GM18870 (cell line): ENCODE results near the gene HDGF.

Source experiments
- ATAC-seq: cut with Tn5 transposase; IDR thresholded peaks from one replicate; pipeline ENCODE4 v1.9.1; 2021; ENCODE audit warnings: moderate library complexity; ENCODE audit not compliant: unreplicated experiment

The HDGF gene

GRCh38 chr1:156751451-156751756 is at the start of gene HDGF:
HDGF (minus strand) TSS chr1:156751675; CDS start chr1:156751429, 246 bp downstream.
- ATAC-seq, result no peak

GRCh38 chr1:156797212-156797871 is 45.9 kb upstream of the HDGF start:
- no peak for ATAC-seq

DNA sequence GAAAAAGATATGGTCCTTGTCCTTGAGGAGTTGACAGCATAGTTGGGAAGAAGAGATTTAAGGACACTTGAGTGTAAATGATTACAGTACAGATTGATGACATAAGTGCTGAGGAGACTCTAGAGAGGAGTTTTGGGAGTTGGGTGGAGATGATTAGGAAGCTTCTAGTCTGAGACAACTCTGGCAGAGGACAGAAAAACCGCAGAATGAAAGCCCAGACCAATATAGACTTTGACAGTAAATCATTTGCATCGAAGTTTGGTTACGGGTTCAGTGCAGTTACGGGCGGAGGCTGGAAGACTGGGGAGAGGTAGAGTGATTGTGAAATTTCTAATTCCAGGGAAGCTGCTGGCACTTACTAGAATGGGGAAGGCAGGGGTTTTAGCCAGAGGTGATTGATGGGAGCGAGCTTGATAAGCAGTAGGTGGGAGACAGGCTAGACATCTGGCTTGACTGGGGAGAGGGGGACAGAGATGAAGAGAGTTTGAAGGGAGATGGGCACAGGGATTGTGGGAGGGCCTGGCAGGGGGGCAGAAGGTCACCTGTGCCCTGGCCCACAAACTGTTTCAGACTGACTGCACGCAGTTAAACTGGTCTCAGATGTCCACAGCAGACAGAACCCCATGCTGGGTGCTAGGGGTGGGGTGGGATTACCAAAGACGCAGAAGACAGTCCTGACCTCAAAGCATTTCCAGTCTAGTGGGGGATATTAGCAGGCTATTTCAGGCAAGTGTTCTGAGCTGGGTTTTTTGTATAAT is 45.0 kb upstream of the HDGF start:
- ATAC-seq, result no peak

GRCh38 chr1:156795787-156796186 is 44.3 kb upstream of the HDGF start:
- ATAC-seq, result no peak

DNA sequence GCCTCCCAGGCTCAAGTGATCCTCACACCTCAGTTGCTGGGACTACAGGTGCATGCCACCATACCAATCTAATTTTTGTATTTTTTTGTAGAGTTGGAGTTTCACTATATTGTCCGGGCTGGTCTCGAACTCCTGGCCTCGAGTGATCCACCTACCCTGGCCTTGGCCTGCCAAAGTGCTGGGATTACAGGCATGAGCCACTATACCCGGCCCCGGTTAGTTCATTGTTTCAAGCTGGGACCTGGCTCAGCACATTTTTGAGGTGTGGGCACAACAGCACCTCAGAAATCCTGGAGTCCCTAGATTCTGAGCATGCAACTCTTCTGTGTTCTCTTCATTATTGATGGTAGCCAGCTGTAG is 43.9 kb upstream of the HDGF start:
- no peak for ATAC-seq

GRCh38 chr1:156794506-156795373 is 43.3 kb upstream of the HDGF start:
- ATAC-seq, result no peak

- ATAC-seq, result no peak
These were observed 38.3 kb upstream of the HDGF start for GRCh38 chr1:156789621-156790318.

GRCh38 chr1:156788136-156788535 is 36.7 kb upstream of the HDGF start:
- ATAC-seq, result no peak

- ATAC-seq, result no peak
These were observed 35.2 kb upstream of the HDGF start for GRCh38 chr1:156786640-156787039.

DNA sequence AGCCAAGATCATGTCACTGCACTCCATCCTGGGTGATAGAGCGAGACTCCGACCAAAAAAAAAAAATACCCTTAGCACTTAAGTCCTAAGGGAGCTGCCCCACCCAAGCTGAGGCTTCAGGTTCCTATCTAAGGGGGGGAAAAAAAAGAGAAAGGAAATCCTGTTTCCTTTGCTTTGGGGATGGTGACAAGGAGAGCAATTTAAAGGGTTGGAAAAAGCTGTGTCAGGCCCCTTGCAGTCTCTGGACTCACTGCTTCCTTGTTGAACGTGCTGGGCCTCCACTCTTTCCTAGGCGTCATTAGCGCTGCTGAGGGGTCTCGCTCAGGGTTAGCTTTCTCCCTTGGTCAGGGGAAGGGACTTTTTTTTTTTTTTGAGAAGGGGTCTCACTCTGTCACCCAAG is 34.0 kb upstream of the HDGF start:
- no peak for ATAC-seq

GRCh38 chr1:156781585-156782186 is 30.2 kb upstream of the HDGF start:
- no peak for ATAC-seq

- no peak for ATAC-seq
These were observed 26.1 kb upstream of the HDGF start for GRCh38 chr1:156777573-156777972.

GRCh38 chr1:156776942-156777341 is 25.5 kb upstream of the HDGF start:
- ATAC-seq, result no peak

DNA sequence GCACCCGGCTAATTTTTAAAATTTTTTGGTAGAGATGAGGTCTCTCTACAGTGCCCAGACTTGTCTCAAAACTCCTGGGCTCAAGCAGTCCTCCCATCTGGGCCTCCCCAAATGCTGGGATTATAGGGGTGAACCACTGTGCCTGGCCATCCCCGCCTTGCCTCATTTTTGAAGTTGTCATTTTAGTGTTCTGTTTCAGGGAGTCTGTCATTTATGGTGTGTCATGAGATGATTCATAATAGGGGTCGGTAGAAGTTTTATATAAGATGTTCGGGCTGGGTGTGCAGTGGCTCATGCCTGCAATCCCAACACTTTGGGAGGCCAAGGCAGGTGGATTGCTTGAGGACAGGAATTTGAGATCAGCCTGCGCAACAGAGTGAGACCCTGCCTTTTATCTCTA is 24.3 kb upstream of the HDGF start:
- ATAC-seq, result no peak

DNA sequence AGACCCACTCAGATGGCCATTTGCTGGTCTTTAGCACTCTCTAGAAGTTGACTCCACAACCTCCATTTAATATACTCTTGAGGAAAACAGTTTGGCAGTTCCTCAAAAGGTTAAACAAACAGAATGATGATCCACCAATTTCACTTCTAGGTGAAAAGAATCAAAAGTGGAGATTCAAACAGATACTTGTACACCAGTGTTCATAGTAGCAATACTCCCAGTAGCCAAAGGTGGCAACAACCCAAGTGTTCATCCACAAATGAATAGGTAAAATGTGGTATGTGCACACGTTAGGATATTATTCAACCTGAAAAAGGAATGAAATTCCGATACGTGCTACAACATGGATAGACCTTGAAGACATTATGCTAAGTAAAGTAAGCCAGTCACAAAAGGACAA is 22.1 kb upstream of the HDGF start:
- ATAC-seq, result no peak

DNA sequence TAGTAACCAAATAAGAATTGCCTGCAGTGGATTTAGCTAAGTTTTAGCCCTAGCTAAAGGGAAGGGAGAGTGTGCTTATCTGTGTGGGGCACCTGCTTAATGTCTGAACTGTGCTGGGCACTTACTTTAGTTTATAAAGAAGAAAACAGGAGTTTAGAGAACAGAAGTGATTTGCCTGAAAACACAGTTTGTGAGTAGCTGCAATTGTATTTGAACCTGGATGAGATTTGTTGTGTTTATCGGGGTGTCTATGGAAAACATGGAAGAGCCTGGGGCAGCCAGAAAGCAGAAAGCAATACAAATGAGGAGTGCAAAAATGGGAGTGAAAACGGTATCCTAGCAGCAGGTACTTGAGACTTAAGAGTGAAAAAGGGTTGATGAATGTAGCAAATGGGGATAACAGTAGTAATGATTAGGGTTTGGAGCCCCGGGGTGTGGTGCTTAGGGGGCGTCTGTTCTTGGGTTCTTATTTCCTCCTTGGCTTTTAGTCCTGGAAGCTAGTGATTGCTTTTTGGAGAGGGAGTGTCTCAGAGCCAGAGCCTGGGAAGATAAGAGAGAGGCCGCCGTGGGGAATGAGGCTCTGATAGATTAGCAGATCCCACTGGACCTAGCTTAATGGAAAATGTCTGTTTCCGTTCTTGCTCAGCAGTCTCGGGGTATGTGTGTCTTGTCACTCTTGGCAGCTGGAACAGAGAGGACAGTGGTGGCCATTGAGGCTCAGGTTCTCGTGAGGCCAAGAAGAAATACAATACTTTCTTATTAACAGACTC is 21.4 kb upstream of the HDGF start:
- ATAC-seq, result no peak

- no peak for ATAC-seq
These were observed 20.7 kb upstream of the HDGF start for GRCh38 chr1:156772222-156772621.

DNA sequence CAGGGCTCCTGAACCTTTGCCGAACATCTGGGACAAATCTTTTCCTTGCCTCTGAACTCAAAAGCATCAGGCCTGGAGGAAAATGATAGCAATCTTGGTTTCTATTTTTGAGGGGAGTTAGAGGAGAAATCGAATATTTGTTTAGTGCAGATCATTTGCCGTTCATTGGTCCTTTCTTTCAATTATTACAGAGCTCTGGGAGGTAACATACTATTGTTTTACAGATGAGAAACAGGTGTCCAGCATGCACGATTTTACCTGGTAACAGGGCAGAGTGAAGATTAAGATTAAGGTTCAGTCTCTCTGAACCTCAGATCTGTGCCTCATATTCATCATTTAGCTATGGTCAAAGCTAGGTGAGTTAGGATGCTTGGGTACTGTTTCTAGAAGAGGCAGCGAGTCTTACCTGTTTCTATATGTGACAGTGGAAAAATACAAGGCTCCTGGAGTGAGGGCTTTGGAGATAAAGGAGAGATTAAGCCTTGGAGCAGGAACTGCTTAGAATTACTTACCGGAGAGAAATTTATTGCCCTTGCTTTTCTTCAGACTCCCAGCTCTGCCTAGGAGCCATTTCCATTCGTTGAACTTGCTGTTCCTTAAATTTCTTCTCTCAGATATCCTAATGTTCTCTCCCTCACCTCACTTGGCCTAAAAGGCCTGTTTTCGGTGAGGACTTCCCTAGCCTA is 17.3 kb upstream of the HDGF start:
- ATAC-seq, result no peak

DNA sequence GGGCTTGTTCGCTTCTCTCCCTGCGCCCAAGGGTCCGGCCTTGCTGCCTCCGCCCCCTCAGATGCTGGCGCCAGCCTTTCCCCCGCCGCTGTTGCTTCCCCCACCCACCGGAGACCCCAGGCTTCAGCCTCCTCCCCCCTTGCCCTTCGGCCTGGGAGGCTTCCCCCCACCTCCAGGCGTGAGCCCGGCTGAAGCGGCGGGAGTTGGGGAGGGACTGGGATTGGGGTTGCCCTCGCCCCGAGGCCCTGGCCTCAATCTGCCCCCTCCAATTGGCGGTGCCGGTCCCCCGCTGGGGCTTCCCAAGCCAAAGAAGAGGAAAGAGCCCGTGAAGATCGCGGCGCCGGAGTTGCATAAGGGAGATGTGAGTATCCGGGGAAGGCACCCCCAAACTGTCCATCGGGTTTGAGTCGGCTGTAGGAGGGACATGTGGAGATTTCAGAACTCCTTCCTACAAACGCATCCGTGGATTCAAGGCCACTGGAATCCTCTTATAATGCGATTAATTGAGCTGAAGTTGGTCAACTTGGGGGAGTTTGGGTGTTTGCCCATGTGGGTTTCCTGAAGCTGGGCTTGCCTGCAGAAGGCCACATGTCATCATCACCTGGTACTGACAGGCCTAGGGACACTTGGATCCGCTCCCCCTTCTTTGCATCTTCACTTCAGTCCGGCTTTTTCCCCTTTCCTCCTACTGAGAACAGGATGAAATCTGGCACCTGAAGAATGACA is 16.6 kb upstream of the HDGF start:
- ATAC-seq, result no peak
